SH-SY5Y (cell line): ENCODE data around the gene CLEC3B.

Experiments
- GATA2 ChIP-seq: IDR thresholded peaks from 2 replicates; pipeline ENCODE4 v1.6.1; 2011; ENCODE audit warnings: mild to moderate bottlenecking, low read depth, low read length
- GATA3 ChIP-seq: IDR thresholded peaks from 2 replicates; pipeline ENCODE4 v1.6.1; 2011; ENCODE audit warnings: low read depth, mild to moderate bottlenecking, low read length, moderate library complexity

DNA sequence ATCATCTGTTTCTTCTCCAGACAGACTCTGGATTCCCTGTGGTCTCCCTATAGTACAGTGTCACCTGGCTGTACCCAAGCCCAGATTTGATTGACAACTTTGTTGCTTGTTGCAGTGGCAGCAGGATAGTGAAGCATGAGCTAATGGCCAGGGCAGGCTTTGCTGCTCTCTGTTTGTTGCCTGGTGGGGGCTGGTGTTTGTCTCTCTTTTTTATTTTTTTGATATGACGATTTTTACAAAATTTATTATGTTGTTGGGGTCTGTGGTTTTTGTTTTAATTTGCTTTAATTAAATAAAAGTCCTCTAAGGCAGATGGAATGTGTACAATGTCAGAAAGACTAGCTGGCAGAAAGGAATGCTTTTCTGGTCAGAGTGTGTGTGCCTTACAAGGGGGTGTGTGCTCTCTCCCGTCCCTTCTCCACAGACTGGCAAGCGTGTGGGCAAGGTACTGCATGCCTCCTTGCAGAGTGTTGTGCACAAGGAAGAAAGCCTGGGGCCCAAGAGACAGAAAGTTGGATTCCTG, 15.2 kb upstream of the CLEC3B start:
- TF ChIP-seq GATA3 (no peak), GATA2 (no peak)
